ENCODE results near the gene BTRC.
A peak's percentile ranks its signal among the peaks of the same experiment; 100 is the strongest.

Gene BTRC

GRCh38 chr10:101507828-101508227, 153.9 kb downstream of the BTRC start:
- DNase-seq (ENCODE audit: low read depth) = no peak
- TF ChIP-seq, protein P1, sequence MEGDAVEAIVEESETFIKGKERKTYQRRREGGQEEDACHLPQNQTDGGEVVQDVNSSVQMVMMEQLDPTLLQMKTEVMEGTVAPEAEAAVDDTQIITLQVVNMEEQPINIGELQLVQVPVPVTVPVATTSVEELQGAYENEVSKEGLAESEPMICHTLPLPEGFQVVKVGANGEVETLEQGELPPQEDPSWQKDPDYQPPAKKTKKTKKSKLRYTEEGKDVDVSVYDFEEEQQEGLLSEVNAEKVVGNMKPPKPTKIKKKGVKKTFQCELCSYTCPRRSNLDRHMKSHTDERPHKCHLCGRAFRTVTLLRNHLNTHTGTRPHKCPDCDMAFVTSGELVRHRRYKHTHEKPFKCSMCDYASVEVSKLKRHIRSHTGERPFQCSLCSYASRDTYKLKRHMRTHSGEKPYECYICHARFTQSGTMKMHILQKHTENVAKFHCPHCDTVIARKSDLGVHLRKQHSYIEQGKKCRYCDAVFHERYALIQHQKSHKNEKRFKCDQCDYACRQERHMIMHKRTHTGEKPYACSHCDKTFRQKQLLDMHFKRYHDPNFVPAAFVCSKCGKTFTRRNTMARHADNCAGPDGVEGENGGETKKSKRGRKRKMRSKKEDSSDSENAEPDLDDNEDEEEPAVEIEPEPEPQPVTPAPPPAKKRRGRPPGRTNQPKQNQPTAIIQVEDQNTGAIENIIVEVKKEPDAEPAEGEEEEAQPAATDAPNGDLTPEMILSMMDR (IDR thresholded peaks at IDR 0.05; ENCODE audit: low read length, missing control alignments) = no peak
- H3K4me3 ChIP-seq (replicated peaks; ENCODE audit: low read depth, low read length) = no peak overlapping the region

GRCh38 chr10:101511938-101512337, 158.0 kb downstream of the BTRC start:
- TF ChIP-seq, protein P1 (IDR thresholded peaks at IDR 0.05; ENCODE audit: low read length, missing control alignments) = no peak
- DNase-seq (ENCODE audit: low read depth) = no peak
- H3K4me3 ChIP-seq (replicated peaks; ENCODE audit: low read depth, low read length) = no peak overlapping the region

GRCh38 chr10:101512738-101513137, 158.8 kb downstream of the BTRC start:
- peak; percentile 43 for DNase-seq (ENCODE audit: low read depth)
- TF ChIP-seq, protein P1 (IDR thresholded peaks at IDR 0.05; ENCODE audit: low read length, missing control alignments) = no peak

GRCh38 chr10:101513733-101514132, 159.8 kb downstream of the BTRC start:
- TF ChIP-seq, protein P1 (IDR thresholded peaks at IDR 0.05; ENCODE audit: low read length, missing control alignments) = no peak
- H3K4me3 ChIP-seq (replicated peaks; ENCODE audit: low read depth, low read length) = no peak overlapping the region
- DNase-seq (ENCODE audit: low read depth) = no peak

More at GRCh38 chr10:101512738-101513137, 158.8 kb downstream of the BTRC start:
- no peak overlapping the region for H3K4me3 ChIP-seq (replicated peaks; ENCODE audit: low read depth, low read length)

DNA sequence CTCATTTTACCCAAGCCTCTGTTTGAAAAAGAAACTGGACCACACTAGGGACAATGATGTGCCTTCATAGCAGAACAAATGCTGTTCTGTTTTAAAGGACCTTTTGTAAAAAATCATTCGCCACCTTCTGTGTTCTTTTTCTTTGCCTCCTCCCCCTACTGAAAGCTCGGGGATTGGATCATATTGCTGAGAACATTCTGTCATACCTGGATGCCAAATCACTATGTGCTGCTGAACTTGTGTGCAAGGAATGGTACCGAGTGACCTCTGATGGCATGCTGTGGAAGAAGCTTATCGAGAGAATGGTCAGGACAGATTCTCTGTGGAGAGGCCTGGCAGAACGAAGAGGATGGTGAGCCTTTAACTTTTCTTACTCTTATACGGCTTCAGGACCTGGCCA, 171.9 kb downstream of the BTRC start:
- H3K4me3 ChIP-seq (replicated peaks; ENCODE audit: low read depth, low read length) = no peak overlapping the region
- TF ChIP-seq, protein P1 (IDR thresholded peaks at IDR 0.05; ENCODE audit: low read length, missing control alignments) = no peak
- no peak for DNase-seq (ENCODE audit: low read depth)

GRCh38 chr10:101529207-101529606, 175.2 kb downstream of the BTRC start:
- no peak overlapping the region for H3K4me3 ChIP-seq (replicated peaks; ENCODE audit: low read depth, low read length)
- TF ChIP-seq, protein P1 (IDR thresholded peaks at IDR 0.05; ENCODE audit: low read length, missing control alignments) = no peak
- peak; percentile 7 for DNase-seq (ENCODE audit: low read depth)

DNA sequence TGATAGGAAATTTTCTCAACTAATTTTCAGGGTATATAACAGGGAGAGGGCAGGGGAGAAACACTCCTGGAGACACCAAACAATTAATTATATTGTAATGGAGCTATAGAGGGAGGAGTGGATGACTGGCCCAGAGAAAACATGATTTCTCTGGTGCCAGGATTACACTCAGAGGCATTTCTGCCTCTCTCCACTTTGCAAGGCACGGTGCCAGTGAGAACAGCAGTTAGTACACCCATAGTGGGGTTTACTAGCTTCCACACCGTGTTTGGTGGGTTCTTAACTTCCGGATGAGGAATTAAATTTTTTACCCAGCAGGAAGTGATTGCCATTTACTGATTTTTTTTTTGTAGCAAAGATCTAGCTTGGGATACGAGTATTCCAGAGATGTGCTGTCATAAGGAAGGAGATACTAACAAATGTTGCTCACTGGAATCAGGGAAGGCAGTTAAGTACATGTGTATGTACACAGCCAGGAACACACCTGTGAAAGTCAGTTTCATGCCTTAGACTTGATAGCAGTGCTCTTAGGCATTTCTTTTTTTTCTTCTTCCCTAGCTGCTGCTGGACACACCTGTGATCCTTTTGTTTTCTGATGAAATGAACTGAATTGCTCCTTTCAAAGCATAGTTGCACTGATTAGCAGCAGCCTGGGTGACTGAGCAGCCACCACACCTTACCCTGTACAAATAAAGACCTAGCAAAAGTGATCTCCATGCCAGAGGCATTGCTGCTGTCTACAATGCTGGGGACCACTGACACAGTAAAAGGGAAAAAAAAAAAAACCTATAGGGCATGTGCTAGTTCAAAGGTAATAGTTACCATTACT, 176.0 kb downstream of the BTRC start:
- DNase-seq (ENCODE audit: low read depth) = no peak
- TF ChIP-seq, protein P1 (IDR thresholded peaks at IDR 0.05; ENCODE audit: low read length, missing control alignments) = no peak
- no peak overlapping the region for H3K4me3 ChIP-seq (replicated peaks; ENCODE audit: low read depth, low read length)
